ELR (cell line): ENCODE results near the gene MTRF1L.
"Not testable (repeated sequence)": the region's sequence is repeated elsewhere in the genome, so short reads cannot be mapped to it uniquely, and the experiment has no call there.

ENCODE experiments used
- DNase-seq: peaks from one replicate; pipeline ENCODE4 v3.0.0-alpha.2; 2015; ENCODE audit warnings: low read depth

Gene MTRF1L

DNA sequence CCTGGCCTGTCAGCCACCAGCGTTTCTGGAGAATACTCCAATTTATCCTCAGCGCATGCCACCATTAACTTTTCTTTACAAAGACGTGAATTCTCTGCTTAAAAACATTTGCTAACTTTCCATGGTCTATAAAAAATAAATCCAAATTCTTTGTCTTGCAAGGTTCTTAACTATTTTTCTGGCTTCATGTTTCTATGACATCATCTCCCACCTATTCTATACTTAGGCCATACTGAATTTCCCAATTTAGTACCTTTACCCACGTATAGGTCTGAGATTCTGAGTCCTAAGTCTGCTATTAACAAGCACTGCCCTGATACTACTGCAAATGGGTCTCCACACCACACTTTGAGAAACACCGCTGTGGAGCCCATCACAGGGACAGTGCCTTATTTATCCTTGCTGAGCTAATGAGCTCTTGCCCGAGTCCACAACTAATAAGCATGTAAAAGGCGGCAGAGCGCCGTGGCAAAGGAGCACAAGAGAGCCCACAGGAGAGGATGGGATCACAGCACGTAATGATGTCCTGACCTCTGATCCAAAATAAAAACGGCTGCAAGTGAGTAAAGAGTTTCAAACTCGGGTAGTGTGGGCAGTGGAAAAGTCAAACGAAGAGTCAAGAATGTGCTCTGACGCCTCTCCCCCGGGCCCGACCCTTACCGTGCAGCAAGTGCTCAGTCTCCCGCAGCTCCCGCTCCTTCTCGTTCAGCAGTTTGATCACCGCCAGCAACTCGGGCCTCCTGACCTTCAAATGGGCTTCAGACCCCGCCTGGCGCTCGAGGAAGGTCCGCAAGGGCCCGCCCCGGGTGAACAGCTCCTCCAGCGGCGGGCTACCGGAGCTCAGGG is 519 bp downstream of the MTRF1L start:
- peak; percentile 30 for DNase-seq

DNA sequence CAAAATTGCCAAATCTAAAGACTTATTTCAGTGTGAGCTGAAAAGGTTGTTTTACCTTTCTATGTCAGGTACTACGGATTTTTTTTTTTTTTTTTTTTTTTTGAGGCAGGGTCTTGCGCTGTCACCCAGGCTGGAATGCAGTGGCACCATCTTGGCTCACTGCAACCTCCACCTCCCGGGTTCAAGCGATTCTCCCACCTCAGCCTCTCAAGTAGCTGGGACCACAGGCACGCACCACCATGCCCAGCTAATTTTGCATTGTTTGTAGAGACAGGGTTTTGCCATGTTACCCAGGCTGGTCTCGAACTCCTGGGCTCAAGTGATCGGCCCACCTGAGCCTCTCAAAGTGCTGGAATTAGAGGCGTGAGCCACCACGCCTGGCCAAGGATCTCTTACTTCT is 1.7 kb downstream of the MTRF1L start:
- not testable (repeated sequence) for DNase-seq

DNA sequence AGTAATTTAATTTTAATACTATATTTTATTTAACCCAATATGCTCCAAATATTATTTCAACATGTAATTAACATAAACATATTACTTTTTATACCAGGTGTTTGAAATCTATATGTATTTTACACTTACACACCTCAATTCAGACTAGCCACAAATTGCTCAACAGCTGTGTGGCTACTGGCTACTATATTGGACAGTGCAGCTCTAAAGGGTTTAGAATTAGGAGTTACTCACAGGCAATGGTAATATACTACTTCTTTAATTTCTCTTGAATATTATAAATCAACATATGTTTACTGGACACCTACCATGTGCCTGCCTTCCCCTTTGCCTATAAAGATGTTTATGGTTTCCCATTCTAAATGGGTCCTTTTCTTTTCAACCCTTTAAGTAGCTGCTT is 2.3 kb downstream of the MTRF1L start:
- no peak for DNase-seq

DNA sequence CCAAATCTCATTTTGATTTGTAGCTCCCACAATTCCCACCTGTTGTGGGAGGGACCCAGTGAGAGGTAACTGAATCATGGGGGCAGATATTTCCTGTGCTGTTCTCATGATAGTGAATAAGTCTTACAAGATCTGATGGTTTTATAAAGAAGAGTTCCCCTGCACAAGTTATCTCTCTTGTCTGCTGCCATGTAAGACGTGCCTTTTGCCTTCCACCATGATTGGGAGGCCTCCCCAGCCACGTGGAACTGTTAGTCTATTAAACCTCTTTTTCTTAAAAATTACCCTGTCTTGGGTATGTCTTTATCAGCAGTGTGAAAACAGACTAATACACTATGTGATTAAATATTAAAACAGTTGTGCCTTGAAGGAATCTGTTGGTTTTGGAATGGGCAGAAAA is 3.0 kb downstream of the MTRF1L start:
- not testable (repeated sequence) for DNase-seq

DNA sequence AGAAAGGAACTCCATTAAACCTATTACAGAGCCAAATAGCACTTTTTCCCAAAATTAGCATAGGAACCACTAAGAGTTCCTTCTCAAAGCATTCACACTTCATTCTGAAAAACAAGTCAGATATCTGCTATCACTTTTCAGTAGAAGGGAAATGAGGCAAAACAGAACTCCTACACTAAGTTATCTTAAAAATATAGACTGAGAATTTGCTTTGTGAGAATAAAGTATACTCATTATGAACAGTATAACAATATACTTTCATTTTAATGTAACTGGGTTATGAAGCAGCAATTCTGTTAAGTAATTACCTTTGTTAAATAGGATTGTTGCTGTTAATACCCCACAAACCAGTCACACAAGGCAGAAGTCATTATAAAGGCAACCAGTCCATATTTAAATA is 8.7 kb downstream of the MTRF1L start:
- no peak for DNase-seq

DNA sequence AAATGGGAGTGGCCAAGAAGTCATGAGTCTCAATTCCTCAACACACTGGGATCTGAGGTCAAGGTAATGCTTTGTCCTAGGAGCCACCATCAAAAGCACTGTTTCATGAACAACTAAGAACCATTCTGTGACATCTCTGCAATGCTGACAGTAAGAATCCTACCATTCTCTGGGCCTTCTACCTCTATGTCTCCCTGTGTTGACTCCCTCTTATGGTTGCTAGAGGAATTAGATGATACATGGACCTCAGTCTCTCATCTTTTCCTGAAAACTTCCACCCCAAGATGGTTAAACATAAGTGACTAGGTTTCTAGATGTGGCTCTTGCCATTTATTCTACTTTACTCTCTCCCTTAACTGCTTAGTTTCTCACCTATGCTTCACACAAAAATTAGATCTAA is 9.1 kb downstream of the MTRF1L start:
- peak; percentile 40 for DNase-seq

DNA sequence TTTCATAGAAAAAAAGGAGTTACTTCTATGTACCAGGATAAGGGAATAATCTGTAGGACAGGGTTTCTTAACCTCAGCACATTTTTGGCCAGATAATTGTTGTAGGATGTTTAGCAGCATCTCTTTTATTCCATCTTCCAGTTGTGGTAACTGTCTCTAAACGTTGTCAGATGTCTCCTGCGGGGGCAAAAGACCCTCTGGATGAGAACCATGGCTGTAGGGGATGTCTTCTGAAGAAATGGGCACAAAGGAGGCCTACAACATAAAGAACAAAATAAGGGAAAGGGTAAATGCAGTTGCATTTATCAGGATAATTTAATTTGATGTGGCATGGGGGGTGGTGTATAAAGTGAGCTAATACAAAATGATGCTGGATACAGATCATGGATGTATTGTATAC is 15.5 kb downstream of the MTRF1L start:
- no peak for DNase-seq

DNA sequence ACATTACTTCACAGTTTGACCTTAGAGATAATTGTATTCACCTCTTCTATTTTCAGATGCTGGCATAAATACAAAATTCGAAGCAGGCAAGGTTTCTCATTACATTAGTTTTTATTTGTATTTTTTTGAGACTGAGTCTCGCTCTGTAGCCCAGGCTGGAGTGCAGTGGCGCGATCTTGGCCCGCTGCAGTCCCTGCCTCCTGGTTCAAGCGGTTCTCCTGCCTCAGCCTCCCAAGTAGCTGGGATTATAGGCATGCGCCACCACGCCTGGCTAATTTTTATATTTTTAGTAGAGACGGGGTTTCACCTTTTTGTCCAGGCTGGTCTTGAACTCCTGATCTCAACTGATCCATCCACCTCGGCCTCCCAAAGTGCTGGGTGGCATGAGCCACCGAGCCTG is 17.2 kb downstream of the MTRF1L start:
- not testable (repeated sequence) for DNase-seq

DNA sequence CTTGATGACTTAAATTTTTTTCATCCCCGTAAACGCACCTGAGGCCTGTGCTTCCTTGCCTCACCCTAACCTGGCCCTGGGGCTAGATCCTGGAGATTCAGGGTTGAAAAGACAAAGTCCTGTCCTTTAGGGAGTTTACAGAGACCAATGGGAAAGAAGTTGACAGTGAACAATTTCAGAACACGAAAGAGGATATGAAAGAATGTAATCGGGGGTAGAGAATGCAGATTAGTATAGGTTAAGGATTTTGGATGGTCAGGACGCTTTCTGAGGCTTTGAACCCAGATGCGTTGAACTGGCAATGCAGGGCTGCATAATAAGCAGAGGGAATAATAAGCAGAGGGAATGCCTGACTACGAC is 18.0 kb downstream of the MTRF1L start:
- DNase-seq, result no peak

DNA sequence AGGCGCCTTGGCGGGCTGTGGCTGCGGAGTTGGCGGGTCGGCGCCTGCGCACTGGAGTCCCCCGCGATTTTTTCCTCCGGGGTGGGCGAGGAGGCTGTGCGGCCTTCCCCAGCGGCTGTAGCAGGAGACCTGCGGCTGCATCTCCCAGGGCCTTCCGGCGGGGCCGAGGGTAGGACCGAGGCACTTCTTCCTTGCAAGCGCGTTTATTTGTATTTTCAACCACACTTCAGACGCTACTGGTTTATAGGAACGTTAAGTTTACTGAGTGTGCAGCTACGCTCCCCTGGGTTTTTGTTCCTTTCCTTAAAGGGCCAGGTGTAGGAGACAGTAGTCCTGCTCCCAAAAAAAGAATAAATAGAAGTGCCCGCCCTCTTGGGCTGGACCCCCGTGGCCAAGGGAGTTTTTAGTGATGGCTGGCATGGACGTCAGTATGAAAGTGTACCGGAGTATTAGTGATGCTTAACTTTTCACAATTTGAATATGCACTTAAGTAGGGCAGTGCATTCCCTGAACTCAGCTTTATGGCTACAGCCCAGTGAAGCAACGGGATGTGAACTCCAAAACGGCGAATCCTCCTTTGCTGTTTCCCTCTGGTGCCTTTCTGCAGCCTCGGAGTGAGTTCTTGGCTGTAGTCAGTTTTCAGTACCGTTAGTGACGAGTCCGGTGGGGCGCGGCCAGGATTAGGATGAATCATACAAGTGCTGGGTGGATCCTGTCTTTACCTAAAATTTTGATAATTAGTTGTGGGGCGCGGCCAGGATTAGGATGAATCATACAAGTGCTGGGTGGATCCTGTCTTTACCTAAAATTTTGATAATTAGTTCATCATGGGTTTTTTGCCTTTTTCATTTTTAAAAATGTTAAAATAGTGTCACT is 18.6 kb downstream of the MTRF1L start:
- DNase-seq, result peak; percentile 91

DNA sequence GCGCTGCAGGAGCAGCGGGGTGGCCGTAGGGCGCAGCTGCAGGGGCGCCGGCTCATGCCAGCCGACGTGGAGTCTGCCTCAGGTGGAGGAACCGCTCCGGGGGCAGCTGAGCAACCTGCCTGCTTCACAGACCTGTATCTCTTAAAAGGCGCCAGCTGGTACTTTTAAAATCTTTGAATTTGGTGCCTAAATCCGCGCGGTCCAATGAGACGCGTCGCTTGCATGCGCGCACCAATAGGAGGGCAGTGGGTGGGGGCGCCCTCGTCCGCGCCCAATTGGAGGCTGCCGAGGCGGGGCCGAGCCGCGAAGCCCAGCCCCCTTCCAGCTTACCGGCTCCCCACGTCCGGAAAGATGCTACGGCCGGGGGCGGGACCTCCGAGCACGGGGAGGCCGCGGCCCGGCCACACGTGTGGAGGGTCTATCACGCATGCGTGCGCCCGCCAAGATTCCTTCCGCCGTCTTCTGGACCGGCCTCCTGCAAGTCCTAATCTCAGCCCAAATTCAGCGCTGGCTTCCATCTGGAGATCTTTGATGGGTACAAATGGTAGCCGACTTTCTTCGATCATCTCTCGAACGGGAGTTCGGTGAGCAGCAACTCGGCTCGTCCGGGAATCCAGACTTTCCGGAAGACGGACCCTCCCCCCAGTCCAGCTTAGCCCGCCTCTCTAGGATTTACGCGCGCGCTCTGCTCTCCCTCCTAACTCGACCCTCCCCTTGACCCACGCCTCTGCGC is 19.4 kb downstream of the MTRF1L start, which contains the start of gene FBXO5:
Gene FBXO5 (minus strand): TSS at position 138 of the 733 bp plus-strand sequence. CDS start 82 bp downstream, at position 56.
- peak; percentile 97 for DNase-seq

DNA sequence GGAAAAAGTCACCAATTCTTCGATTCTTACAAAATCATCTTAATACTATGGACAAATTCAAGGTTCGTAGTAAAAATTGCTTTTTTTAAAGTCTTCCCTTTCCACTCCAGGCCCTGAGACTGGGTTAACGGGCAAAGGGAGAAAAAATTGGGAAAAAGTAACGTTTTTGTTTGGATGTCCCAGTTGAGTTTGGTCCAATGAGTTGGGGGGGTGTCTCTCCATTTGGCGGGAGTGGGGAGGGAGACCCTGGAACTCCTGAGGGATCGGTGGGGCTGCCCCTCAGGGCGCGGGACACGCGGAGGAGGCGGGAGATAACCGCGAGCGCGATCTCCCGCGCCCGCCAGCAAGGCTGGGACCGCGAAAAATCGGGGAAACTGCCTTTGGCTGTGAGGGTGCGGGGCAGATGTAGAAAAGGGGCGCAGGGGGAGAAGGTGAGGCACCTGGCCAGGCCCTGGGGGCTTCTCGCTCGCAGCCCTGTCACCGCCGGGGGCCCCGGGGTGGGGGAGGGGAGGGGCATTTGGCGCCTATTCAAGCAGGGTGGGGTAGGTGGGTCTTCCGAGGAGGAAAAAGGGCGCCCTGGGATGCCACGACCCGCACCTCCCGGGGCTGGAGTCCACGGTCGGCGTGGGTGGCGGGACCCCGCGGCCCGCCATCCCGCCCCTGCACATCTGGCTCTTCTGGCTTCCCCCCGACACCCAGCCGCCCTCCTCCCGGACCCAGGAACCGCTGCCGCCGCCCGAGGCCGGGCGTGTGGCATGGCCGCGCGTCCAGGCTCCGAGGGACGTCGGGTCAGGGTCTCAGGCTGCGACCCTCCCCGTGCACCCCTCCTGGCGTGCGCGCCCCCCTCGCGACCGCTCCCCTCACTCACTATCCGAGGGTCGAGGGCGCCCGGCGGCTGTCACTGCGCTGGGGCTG is 20.3 kb downstream of the MTRF1L start:
- peak; percentile 36 for DNase-seq

DNA sequence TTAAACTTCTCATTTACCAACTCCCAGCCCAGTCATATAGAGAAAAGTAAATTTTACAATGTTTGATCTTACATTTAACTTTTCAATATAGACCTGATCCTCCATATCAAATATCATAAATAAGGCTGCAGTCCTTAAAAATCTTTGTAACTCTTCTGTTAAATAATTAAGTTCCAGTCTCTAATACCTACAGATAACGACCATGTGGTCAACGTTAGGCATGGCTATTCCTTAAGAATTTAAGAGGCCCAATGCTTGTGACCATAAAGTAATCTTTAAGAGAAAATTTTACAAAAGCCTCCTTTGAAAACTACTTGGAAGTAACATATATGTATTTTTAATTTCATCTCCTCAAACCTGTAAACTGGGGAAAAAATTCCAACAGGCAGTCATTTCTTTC is 21.3 kb downstream of the MTRF1L start:
- DNase-seq, result no peak

DNA sequence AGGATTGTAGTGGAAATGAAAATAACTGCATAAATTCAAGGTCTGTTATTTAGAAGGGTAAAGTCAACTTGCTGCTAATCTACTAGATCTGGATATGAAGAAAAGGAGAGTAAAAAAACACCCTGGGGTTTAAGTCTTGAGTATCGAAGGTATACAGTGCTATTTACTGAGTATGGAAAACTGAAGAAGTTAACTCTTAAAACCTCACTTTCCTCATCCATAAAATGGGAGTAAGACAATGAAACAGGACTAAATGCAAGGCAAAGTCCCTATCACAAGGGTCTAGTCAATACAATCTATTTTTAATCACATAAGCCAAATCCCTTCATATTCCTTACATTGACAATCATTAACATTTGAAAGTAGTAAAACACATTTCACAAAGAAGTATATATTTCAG is 21.9 kb downstream of the MTRF1L start:
- DNase-seq, result no peak

DNA sequence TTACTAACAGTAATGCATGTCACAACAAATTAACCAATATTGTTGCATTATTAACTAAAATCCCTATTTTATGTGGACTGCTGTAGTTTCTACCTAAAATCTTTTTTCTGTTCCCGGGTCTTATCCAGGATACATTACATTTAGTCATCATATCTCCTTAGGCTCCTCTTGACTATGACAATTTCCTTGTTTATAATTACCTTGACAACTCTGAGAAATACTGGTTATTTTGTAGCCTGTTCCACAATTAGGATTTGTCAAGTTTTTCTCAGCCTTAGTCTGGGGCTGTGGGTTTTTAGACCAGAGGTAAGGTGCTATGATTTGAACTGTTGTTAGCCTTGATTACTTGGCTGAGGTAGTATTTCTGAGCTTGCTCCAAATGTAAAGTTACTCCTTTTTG is 23.4 kb downstream of the MTRF1L start:
- no peak for DNase-seq

DNA sequence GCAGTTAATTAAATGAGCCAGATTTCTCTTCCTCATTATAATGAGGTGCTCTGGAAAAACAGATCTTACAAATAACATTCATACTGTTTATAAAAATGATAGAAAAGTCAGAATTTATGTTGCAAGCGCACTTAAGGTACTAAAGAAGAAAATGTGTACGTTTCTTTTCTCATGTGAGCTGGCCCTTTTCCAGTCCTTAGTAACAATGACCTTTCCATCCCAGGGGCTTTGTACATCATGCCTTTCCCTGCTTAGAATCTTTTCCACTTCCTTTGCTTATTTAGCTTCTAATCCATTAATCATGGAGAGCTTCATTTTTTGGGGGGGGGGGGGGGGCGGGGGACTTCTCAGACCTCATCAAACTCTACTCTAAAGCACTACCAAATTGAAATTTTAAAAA is 24.5 kb downstream of the MTRF1L start:
- no peak for DNase-seq

DNA sequence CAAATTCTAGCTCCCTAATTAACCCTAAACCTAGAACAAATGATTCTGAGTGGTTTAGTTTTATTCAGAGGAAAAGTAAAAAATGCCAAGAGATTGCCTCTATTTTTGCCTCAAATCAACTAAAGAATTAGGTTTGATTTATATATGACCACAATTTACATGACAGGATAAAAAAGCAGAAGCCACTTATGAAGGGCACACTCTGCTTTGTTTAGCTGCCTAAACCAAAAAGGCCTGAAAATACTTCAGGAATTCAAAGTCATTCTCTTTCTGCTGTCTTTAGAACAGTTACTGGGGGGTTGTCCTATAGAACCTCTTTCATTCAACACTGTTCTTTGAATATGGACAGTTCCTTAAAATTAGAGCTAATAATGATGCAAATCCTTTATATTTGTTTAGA is 25.0 kb downstream of the MTRF1L start:
- DNase-seq, result no peak

DNA sequence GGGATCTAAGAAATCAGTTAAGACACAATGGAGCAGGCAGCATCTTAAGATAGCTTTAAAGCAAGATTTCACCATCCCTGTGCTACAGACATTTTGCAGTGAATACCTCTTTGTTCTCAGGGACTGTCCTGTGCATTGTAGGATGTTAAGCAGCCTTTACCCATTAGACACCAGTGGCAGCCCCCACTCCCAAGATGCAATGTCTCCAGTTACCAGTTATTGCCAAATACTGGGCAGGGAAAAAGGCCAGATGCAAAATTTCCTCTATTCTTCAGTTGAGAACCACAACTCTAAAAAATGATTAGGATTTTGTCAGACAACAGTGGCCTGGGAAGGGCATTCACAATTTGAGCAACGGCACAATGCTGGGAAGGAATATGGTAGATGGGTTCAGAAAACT is 25.8 kb downstream of the MTRF1L start:
- DNase-seq, result no peak

DNA sequence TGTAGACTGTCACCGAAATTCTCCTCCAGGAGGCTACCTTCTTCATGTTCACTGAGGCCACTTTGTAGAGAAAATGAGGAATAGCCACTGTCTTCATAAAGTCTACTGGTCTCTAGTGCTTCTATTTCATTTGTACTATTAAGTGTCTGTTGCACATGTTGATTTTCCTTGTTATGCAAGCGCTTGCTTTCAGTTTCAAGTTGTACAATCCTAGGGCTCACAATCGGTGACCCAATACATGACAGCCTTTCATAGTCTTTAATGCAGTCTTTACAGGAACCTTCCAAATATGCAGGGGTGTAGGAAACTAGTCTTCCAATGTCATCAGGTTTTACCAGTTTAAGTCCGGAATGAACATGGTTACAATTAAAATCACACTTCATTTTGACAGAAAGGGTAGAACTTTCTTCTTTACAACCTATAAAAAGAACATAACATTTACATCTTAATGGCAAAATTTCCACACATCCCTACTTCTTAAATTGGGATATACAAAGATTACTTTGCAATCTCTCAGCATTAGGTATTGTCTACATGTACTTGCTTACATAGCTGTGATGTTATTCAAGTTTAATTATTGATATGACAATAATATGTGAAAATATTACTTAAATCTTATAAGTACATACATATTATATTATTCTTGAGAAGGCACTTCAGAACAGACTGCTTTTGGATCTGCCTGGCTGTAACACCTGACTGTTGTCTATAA is 27.1 kb downstream of the MTRF1L start:
- DNase-seq, result no peak

DNA sequence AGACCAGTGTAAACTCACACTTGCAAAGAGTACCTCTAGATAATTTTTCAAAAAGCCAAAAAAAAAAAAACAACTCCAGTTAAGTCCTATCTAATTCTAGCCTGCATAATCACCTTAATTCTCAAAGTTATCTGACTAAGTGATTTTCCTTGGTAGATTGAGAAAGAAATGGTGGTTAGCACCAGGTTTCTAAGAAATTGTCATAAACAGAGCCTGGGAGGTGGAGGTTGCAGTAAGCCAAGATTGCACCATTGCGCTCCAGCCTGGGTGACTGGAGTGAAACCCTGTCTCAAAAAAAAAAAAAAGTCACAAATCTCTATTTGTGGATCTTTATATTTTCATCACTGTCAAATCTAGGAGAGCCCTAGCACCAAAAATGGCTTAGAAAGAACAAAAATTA is 28.6 kb downstream of the MTRF1L start:
- no peak for DNase-seq
